ENCODE data around the gene INF2.
A peak's percentile ranks its signal among the peaks of the same experiment; 100 is the strongest.

INF2 gene

DNA sequence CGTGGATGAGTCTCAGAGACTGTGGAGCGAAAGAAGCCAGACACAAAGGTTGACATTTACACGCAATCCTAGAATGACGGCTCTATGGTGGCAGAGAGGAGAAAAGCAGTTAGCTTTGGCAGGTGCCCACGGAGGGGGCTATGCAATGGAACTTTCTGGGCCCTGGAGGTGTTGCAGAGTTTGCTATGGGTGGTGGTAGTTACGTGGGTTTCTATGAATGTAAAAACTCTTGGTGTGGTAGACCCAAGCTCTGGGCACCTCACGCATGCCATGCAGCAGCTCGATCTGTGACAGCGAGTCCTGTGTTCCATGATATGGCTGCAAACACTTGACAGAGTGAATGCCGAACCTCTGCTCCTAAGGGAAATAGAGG lies 5.0 kb upstream of the INF2 start:
- TF ChIP-seq, protein P1, sequence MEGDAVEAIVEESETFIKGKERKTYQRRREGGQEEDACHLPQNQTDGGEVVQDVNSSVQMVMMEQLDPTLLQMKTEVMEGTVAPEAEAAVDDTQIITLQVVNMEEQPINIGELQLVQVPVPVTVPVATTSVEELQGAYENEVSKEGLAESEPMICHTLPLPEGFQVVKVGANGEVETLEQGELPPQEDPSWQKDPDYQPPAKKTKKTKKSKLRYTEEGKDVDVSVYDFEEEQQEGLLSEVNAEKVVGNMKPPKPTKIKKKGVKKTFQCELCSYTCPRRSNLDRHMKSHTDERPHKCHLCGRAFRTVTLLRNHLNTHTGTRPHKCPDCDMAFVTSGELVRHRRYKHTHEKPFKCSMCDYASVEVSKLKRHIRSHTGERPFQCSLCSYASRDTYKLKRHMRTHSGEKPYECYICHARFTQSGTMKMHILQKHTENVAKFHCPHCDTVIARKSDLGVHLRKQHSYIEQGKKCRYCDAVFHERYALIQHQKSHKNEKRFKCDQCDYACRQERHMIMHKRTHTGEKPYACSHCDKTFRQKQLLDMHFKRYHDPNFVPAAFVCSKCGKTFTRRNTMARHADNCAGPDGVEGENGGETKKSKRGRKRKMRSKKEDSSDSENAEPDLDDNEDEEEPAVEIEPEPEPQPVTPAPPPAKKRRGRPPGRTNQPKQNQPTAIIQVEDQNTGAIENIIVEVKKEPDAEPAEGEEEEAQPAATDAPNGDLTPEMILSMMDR (IDR thresholded peaks at IDR 0.05; ENCODE audit: low read depth, low read length), result no peak
- H3K4me3 ChIP-seq (ENCODE audit: low read depth, low read length), result no peak overlapping the region

DNA sequence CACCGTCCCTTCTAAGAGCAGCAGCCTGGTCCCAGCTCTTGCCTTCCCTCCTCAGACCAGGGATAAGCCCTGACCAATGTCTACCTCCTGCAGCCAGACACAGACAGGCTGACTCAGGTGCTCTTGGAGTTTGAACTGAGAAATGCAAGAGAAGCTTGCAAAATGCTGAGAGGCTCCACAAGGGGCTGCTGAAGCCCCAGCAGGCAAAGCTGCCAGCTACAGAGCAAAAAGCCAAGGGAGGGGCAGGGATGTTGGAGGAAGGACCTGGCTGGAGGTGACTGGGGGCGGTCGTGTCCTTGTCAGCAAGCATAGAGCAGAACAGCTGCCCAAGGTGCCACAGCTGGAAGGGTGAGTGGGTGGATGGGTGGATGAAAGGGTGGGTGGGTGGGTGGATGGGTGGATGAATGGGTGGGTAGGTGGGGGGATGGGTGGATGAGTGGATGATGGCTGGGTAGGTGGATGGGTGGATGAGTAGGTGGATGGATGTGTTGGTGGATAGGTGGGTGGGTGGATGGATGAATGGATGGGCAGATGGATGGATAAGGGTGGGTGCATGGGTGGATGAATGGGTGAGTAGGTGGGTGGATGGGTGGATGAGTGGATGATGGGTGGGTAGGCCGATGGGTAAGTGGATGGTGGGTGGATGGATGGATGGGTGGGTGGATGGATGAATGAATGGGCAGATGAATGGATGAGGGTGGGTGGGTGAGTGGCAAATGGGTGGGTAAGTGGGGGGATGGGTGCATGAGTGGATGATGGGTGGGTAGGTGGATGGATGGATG lies 4.0 kb upstream of the INF2 start:
- TF ChIP-seq, protein P1 (IDR thresholded peaks at IDR 0.05; ENCODE audit: low read depth, low read length), result no peak
- no peak overlapping the region for H3K4me3 ChIP-seq (ENCODE audit: low read depth, low read length)

DNA sequence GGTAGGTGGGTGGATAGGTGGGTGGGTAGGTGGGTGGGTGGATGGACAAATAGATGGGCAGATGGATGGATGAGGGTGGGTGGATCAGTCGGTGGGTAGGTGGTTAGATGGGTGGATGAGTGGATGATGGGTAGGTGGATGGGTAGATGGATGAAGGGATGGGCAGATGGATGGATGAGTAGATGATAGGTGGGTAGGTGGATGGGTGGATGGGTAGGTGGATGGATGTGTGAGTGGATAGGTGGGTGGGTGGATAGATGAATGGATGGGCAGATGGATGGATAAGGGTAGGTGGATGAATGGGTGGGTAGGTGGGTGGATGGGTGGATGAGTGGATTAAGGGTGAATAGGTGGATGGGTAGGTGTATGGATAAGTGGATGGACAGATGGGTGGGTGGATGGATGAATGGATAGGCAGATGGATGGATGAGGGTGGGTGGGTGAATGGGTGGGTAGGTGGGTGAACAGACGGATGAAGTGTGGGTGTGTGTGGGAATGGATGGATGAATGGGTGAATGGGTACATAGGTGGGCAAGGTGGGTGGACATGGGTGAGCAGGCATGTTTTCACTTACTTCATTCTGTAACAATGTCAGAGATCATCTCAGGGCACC lies 3.3 kb upstream of the INF2 start:
- TF ChIP-seq, protein P1 (IDR thresholded peaks at IDR 0.05; ENCODE audit: low read depth, low read length), result no peak
- no peak overlapping the region for H3K4me3 ChIP-seq (ENCODE audit: low read depth, low read length)

DNA sequence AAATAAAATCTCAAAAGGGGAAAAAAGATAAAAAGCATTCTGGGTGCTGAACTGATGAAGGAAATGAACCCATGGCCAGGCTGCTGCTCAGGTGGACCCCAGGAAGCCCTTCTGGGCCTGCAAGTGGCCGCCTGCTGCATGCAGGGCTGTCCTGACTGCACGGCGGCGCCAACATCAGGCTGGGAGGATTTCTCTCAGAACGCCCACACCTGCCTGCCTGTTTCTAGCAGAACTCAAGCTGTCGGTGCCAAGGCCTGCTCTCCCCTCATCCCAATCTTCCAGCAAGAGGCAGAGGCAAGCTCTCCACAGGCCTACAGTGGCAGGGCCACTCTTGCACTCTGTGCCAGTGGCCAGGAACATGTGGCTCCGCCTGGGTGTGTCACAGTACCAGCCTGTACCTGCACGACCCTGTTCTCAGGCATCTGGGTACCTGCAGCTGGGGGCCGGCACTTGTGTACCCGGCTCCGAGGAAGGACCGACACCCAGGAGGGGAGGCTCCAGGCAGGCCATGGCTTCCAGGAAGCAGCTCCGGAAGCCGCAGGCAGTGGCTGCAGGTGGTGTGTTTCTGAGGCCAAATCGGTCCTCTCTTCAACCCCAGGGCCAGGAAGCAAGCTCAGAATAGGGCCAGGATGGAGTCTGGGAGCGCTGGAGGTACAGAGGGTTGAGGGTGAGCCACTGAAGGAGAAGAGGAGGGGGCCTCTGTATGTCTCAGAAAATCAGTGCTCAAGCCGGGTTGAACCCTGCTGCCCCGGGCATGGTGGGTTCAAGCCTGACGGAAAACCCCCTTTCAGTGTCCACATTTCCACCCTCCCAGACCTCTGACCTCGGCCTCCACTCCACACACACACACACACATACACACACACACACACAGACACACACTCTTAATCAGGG lies 2.5 kb upstream of the INF2 start:
- TF ChIP-seq, protein P1 (IDR thresholded peaks at IDR 0.05; ENCODE audit: low read depth, low read length), result no peak
- no peak overlapping the region for H3K4me3 ChIP-seq (ENCODE audit: low read depth, low read length)

DNA sequence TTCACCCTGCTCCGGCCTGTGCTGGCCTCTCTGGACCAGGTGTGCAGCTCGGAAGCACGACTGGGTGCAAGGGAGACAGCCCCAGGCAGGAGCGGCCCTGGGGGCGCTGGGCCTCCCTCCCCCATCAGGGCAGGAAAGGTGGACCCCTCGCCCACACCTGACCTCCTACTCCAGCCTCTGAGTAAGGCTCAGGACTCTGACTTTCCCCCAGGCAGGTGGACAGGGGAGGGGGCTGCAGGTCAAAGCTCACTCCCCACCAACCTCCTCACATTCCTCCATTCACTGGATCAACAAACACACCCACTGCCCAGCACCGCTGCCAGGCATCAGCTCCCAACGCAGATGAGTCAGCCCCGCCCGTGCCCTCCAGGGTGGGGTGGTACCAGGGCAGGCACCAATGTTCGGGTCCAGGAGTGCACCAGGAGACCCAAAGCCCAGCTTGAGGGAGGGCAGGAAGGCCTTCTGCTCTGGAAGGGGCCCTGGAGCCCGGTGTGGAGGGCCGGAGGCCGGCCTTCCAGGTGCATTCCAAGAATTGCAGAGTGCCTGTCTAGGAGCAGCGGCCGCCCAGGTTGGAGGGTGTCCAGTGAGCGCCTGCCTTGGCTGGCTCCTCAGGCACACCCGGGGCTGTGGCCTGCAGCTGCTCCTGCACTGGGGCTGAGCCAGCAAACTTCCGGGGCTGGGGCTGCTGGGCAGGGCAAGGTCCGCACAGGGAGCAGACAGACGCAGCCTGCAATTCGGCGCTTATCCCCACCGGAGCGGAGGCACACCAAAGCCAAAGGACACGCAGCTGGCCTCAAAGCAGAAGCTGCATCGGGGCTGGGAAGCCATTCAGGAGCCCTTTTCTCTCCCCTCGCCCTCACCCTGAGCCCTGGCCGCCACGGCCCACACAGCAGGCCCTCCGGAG lies 1.6 kb upstream of the INF2 start:
- TF ChIP-seq, protein P1 (IDR thresholded peaks at IDR 0.05; ENCODE audit: low read depth, low read length), result no peak
- H3K4me3 ChIP-seq (ENCODE audit: low read depth, low read length), result no peak overlapping the region

DNA sequence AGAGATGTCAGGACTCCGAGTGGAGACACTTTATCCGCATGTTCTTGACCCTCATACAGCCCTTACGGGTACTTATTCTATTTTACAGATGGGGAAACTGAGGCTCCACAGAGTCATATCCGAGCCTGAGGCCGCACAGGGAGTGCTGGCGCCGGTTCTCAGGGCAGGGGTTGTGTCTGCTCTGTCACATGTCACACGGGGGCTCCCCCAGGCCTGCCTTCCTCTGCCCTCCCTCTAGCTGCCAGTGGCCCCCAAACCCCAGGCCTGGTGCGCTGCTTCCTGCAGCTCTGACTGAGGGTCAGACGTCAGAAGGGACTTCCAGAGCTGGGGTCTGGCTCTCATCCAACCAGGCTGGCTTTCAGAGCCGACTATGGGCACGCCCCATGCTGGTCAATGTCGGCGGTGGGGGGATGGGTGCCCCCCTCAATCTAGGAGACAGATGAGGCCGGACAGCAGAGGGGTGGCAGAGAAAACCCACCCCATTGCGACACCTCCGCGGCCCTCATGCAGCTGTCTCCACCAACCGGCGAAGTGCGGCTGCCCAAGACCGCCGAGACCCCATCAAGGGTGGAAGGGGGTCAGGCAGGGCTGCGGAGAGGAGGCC lies 811 bp upstream of the INF2 start:
- TF ChIP-seq, protein P1 (IDR thresholded peaks at IDR 0.05; ENCODE audit: low read depth, low read length), result no peak
- H3K4me3 ChIP-seq (ENCODE audit: low read depth, low read length), result peak overlapping the region; percentile 45
